ENCODE data around the gene SPAAR.
"Not testable (repeated sequence)": the region's sequence is repeated elsewhere in the genome, so short reads cannot be mapped to it uniquely, and the experiment has no call there.

SPAAR gene

GRCh38 chr9:35909274-35909673 lies at the start of gene SPAAR:
Gene SPAAR, plus strand, starts transcription at chr9:35909490. Its CDS starts 974 bp downstream, at chr9:35910464.
- DNase-seq (ENCODE audit: low read depth in 2 of 2), result no peak

GRCh38 chr9:35859990-35860339 lies 49.3 kb upstream of the SPAAR start:
- DNase-seq (ENCODE audit: low read depth in 2 of 2), result no peak

GRCh38 chr9:35861161-35861897 lies 48.0 kb upstream of the SPAAR start:
- DNase-seq (ENCODE audit: low read depth in 2 of 2), result no peak

GRCh38 chr9:35862328-35862727 lies 47.0 kb upstream of the SPAAR start:
- no peak for DNase-seq (ENCODE audit: low read depth in 2 of 2)

- no peak for DNase-seq (ENCODE audit: low read depth in 2 of 2)
These were observed 45.7 kb upstream of the SPAAR start for GRCh38 chr9:35863583-35863982.

- DNase-seq (ENCODE audit: low read depth in 2 of 2), result no peak
These were observed 44.5 kb upstream of the SPAAR start for GRCh38 chr9:35864695-35865255.

GRCh38 chr9:35867538-35867937 lies 41.8 kb upstream of the SPAAR start:
- DNase-seq (ENCODE audit: low read depth in 2 of 2), result no peak

GRCh38 chr9:35868933-35869332 lies 40.4 kb upstream of the SPAAR start:
- no peak for DNase-seq (ENCODE audit: low read depth in 2 of 2)

- no peak for DNase-seq (ENCODE audit: low read depth in 2 of 2)
These were observed 39.6 kb upstream of the SPAAR start for GRCh38 chr9:35869621-35870216.

- DNase-seq (ENCODE audit: low read depth in 2 of 2), result no peak
These were observed 38.9 kb upstream of the SPAAR start, which contains the start of gene OR13J1 for GRCh38 chr9:35870351-35870923. Gene OR13J1, minus strand, starts transcription at chr9:35870401. Its CDS starts 0 bp downstream, at chr9:35870401.

- DNase-seq (ENCODE audit: low read depth in 2 of 2), result no peak
These were observed 37.7 kb upstream of the SPAAR start for GRCh38 chr9:35871545-35871944.

- no peak for DNase-seq (ENCODE audit: low read depth in 2 of 2)
These were observed 36.8 kb upstream of the SPAAR start for GRCh38 chr9:35872505-35872904.

GRCh38 chr9:35882263-35882848 lies 26.9 kb upstream of the SPAAR start:
- peak; percentile 67 to 69 for DNase-seq (ENCODE audit: low read depth in 2 of 2)

GRCh38 chr9:35882996-35883395 lies 26.3 kb upstream of the SPAAR start:
- no peak for DNase-seq (ENCODE audit: low read depth in 2 of 2)

- not testable (repeated sequence) for DNase-seq (ENCODE audit: low read depth in 2 of 2)
These were observed 24.4 kb upstream of the SPAAR start for GRCh38 chr9:35884908-35885307.

- DNase-seq (ENCODE audit: low read depth in 2 of 2), result no peak
These were observed 17.6 kb upstream of the SPAAR start for GRCh38 chr9:35891646-35892045.

- no peak for DNase-seq (ENCODE audit: low read depth in 2 of 2)
These were observed 17.2 kb upstream of the SPAAR start for GRCh38 chr9:35892051-35892450.

- no peak for DNase-seq (ENCODE audit: low read depth in 2 of 2)
These were observed 12.7 kb upstream of the SPAAR start for GRCh38 chr9:35896570-35896969.

- not testable (repeated sequence) for DNase-seq (ENCODE audit: low read depth in 2 of 2)
These were observed 11.8 kb upstream of the SPAAR start for GRCh38 chr9:35897376-35898099.

- no peak for DNase-seq (ENCODE audit: low read depth in 2 of 2)
These were observed 11.0 kb upstream of the SPAAR start for GRCh38 chr9:35898337-35898736.

- no peak for DNase-seq (ENCODE audit: low read depth in 2 of 2)
These were observed 10.3 kb upstream of the SPAAR start for GRCh38 chr9:35899021-35899420.

- no peak for DNase-seq (ENCODE audit: low read depth in 2 of 2)
These were observed 6.2 kb upstream of the SPAAR start for GRCh38 chr9:35903049-35903448.
